Esophagus squamous epithelium (tissue), 5 donors: ENCODE results near the gene RIOK3. TPM values are rescaled to one million over a fixed set of nuclear protein-coding genes. Genes with fewer than 3 reads are reported as not detected.
A peak's percentile ranks its signal among the peaks of the same experiment; 100 is the strongest.

Experiments
- DNase-seq: peaks from one replicate; lab custom pipeline; 2025; lab: John Stamatoyannopoulos, UW
- H3K27ac ChIP-seq, 4 donors: fragments of 200-600 bp; sonication (generic); one replicate each; pipeline ENCODE4 v1.5.1; 2016 to 2019; ENCODE audit warnings: mild to moderate bottlenecking in 1 of 4
- H3K27me3 ChIP-seq, 4 donors: fragments of 200-600 bp; sonication (generic); 1 replicate in 3 of 4; 2 replicates in 1 of 4; pipeline versions ENCODE4 v1.5.1 to v1.6.0; 2017 to 2021; ENCODE audit warnings: antibody characterized with exemption in 1 of 4
- H3K36me3 ChIP-seq, 3 donors: fragments of 200-600 bp; sonication (generic); one replicate each; pipeline ENCODE4 v1.5.1; 2016 to 2019
- H3K4me1 ChIP-seq, 3 donors: fragments of 200-600 bp; sonication (generic); one replicate each; pipeline ENCODE4 v1.5.1; 2017 to 2019
- H3K4me3 ChIP-seq, 4 donors: fragments of 200-600 bp; sonication (generic); 1 replicate in 3 of 4; 2 replicates in 1 of 4; pipeline ENCODE4 v1.5.1; 2016 to 2019; ENCODE audit warnings: mild to moderate bottlenecking in 2 of 4, moderate library complexity in 1 of 4
- H3K9me3 ChIP-seq, 3 donors: fragments of 200-600 bp; sonication (generic); one replicate each; pipeline ENCODE4 v1.5.1; 2016 to 2019
- CTCF ChIP-seq, 6 experiments: fragments of 450-650 bp in 4 of 6; fragments of 200-600 bp in 2 of 6; sonication (generic) in 2 of 6; IDR thresholded peaks; one replicate each; pipeline ENCODE4 v1.5.1; 2016 to 2019; ENCODE audit warnings: antibody characterized with exemption in 6 of 6, mild to moderate bottlenecking in 4 of 6, moderate library complexity in 4 of 6
- POLR2A ChIP-seq, 4 donors: fragments of 450-650 bp; IDR thresholded peaks; one replicate each; pipeline ENCODE4 v1.6.1; 2017; ENCODE audit warnings: antibody characterized with exemption in 4 of 4, mild to moderate bottlenecking in 4 of 4, moderate library complexity in 3 of 4
- WGBS, 2 donors: methylation state at CpG; one replicate each; pipeline ENCODE4 v1.1.5; 2018; 5-methylcytosine and 5-hydroxymethylcytosine counted together
- intact Hi-C: fragments of 100-400 bp; cut with DNase I; formaldehyde crosslinking; loops from one replicate; pipeline ENCODE4 v1.15.0; 2022
- total RNA-seq, 4 donors: library from RNA; depleted of rRNA; stranded (reverse); fragments of >200 nt; gene quantifications; one replicate each; pipeline ENCODE4 v1.1.0, GENCODE V29; 2016
- donor health status: DM: yes; HTN: yes; CAD: no.

Gene RIOK3
- total RNA-seq, 4 donors from 2014 or later = 58.4 to 140 (median 84.4) TPM

DNA sequence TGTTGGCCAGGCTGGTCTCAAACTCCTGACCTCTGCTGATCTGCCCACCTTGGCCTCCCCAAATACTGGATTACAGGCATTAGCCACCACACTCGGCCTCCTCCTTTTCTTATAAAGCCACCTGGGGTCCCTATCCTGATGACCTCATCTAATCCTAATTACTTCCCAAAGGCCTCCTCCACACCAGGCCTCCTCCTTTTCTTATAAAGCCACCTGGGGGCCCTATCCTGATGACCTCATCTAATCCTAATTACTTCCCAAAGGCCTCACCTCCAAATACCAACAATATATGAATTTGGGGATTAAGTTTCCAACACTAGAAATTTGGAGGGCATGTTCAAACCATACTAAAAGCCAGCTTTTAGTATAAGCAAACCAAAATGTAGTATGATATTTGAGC lies 40.6 kb downstream of the RIOK3 start:
- Histone ChIP-seq H3K36me3 (no peaks in the 10 kb centered on the region), H3K27ac (no peak overlapping the region), H3K9me3 (no peaks in the 10 kb centered on the region), H3K27me3 (no peaks in the 10 kb centered on the region), H3K4me3 (no peak overlapping the region), H3K4me1 (peaks cover 0 to 21% (median 9%) of the 10 kb centered on the region in 3 donors)
- DNase-seq = no peak
- intact Hi-C loops = no loop called here
- WGBS, 2 donors = 76 to 100% methylated on average over 1 of the region's 1 CpG
- TF ChIP-seq CTCF (IDR thresholded peaks at IDR 0.05) (no peak), POLR2A (IDR thresholded peaks at IDR 0.05) (no peak)

DNA sequence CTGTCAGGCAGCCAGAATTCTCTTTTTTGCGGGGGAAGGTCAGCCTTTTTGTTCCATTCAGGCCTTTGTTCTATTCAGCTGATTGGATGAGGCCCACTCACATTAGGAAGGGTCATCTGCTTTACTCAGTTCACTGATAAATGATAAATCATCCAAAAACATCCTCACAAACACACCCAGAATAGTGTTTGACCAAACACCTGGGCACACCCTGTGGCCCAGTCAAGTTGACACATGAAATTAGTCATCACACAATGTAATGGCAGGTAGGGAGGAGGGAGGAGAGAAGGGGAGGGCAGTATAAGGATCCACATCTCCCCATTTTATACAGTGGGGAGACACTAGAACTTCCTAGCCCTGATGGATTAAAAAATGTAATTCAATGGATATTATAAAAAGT lies 41.9 kb downstream of the RIOK3 start:
- H3K27ac ChIP-seq = peak overlapping the region in 2 of 4 donors; percentile 20 to 70
- H3K4me1 ChIP-seq = peaks cover 0 to 29% (median 13%) of the 10 kb centered on the region in 3 donors
- WGBS, 2 donors = 40 to 53% methylated on average over 1 of the region's 1 CpG
- no peaks in the 10 kb centered on the region for H3K27me3 ChIP-seq
- no peak for TF ChIP-seq CTCF (IDR thresholded peaks at IDR 0.05)
- TF ChIP-seq POLR2A (IDR thresholded peaks at IDR 0.05) = no peak
- no peaks in the 10 kb centered on the region for H3K36me3 ChIP-seq
- no peaks in the 10 kb centered on the region for H3K9me3 ChIP-seq
- intact Hi-C loops = no loop called here
- DNase-seq = no peak
- no peak overlapping the region for H3K4me3 ChIP-seq

DNA sequence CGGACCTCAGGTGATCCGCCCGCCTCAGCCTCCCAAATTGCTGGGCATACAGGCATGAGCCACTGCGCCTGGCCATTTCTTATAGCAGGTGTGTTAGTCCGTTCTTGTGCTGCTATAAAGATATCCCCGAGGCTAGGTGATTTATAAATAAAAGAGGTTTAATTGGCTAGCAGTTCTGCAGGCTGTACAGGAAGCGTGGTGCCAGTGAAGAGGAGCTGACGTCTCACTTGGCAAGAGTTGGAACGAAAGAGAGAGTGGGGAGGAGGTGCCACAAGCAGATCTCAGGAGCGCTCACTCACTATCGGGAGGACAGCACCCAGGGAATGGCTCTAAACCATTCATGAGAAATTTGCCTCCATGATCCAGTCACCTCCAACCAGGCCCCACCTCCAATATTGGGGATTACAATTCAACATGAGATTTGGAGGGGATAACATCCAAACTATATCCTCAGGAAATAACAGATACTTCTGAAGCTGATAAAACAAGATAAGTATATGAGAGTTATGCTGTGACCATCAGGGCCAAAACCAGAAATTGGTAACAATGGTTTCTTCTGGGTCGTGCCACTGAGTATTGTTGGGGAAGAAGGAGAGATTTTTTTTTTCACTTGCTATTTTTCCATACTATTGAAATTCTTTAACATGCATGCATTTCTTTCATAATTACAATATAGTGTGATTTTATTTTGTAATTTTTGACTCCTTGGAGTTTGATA lies 42.8 kb downstream of the RIOK3 start:
- Histone ChIP-seq H3K27me3 (no peaks in the 10 kb centered on the region), H3K27ac (peak overlapping the region; percentile 20 to 70 (median 40)), H3K4me3 (no peak overlapping the region), H3K36me3 (no peaks in the 10 kb centered on the region), H3K9me3 (no peaks in the 10 kb centered on the region), H3K4me1 (peaks cover 0 to 29% (median 13%) of the 10 kb centered on the region in 3 donors)
- DNase-seq = no peak
- WGBS, 2 donors = 47 to 49% methylated on average over 11 to 12 of the region's 12 CpGs
- intact Hi-C loops = no loop called here
- TF ChIP-seq CTCF (IDR thresholded peaks at IDR 0.05) (no peak), POLR2A (IDR thresholded peaks at IDR 0.05) (no peak)

DNA sequence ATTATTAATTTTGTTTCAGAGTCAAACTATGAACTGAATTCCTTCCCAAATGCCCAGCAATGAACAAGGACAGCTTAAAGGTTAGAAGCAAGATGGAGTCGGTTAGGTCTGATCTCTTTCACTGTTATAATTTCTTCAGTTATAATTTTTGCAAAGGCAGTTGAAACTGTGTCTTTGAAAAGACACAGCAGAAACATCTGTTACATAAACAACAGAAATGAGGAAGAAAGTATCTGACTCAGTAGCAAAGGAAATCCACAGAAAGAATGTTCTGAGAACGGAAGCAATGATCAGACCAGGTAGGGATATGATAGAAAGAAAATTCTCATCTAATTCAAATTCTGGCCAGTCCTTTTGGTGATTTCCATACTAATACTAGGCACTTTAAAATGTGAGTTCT lies 45.0 kb downstream of the RIOK3 start:
- no peaks in the 10 kb centered on the region for H3K9me3 ChIP-seq
- no peaks in the 10 kb centered on the region for H3K36me3 ChIP-seq
- H3K27me3 ChIP-seq = no peaks in the 10 kb centered on the region
- no peak overlapping the region for H3K4me3 ChIP-seq
- DNase-seq = no peak
- intact Hi-C loops = no loop called here
- no peak for TF ChIP-seq POLR2A (IDR thresholded peaks at IDR 0.05)
- TF ChIP-seq CTCF (IDR thresholded peaks at IDR 0.05) = no peak
- no peak overlapping the region for H3K27ac ChIP-seq
- 65 to 85% methylated on average over 2 of the region's 2 CpGs for WGBS, 2 donors
- peaks cover 0 to 38% (median 17%) of the 10 kb centered on the region in 3 donors for H3K4me1 ChIP-seq

GRCh38 chr18:23498877-23499276 lies 45.8 kb downstream of the RIOK3 start:
- Histone ChIP-seq H3K9me3 (no peaks in the 10 kb centered on the region), H3K4me3 (no peak overlapping the region), H3K27ac (no peak overlapping the region), H3K4me1 (peaks cover 0 to 38% (median 17%) of the 10 kb centered on the region in 3 donors), H3K27me3 (no peaks in the 10 kb centered on the region), H3K36me3 (no peaks in the 10 kb centered on the region)
- peak; percentile 59 to 89 (median 70) for TF ChIP-seq CTCF (IDR thresholded peaks at IDR 0.05)
- no peak for TF ChIP-seq POLR2A (IDR thresholded peaks at IDR 0.05)
- DNase-seq = peak; percentile 13
- WGBS, 2 donors = 16 to 30% methylated on average over 4 to 5 of the region's 5 CpGs
- intact Hi-C loops = no loop called here
